Neural progenitor cell (in vitro differentiated cells): ENCODE data around the gene CEL.

Experiments
- EZH2 ChIP-seq: fragments of 200-600 bp; sonication (generic); IDR thresholded peaks from 2 replicates; pipeline ENCODE4 v1.6.1; 2017; ENCODE audit warnings: antibody characterized with exemption, mild to moderate bottlenecking, moderate library complexity
- EZH2phosphoT487 ChIP-seq: fragments of 200-600 bp; sonication (generic); IDR thresholded peaks from 2 replicates; pipeline ENCODE4 v1.6.1; 2017; ENCODE audit warnings: antibody characterized with exemption
- TF ChIP-seq, protein P1 (sequence below): fragments of 200-600 bp; sonication (generic); IDR thresholded peaks from 2 replicates; pipeline ENCODE4 v1.5.1; 2017; ENCODE audit warnings: antibody characterized with exemption, mild to moderate bottlenecking

DNA sequence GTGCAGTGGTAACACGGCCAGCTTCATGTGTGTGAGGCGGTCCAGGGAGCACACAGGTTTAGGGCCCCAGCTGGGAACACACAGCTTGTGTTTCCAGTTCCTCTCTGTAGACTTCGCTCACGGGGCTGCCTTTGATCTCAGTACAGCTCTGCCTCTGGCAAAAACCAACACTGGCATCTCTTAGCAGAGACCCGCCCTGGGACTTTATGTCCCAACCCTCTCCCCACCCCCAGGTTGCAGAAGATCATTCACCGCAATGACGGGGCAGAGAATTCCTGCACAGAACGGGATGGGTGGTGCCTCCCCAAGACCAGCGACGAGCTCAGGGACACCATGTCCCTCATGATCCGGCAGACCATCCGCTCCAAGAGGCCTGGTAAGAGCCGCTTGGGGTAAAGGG, 5.2 kb upstream of the CEL start:
- TF ChIP-seq EZH2 (no peak), EZH2phosphoT487 (no peak)
- TF ChIP-seq, protein P1, sequence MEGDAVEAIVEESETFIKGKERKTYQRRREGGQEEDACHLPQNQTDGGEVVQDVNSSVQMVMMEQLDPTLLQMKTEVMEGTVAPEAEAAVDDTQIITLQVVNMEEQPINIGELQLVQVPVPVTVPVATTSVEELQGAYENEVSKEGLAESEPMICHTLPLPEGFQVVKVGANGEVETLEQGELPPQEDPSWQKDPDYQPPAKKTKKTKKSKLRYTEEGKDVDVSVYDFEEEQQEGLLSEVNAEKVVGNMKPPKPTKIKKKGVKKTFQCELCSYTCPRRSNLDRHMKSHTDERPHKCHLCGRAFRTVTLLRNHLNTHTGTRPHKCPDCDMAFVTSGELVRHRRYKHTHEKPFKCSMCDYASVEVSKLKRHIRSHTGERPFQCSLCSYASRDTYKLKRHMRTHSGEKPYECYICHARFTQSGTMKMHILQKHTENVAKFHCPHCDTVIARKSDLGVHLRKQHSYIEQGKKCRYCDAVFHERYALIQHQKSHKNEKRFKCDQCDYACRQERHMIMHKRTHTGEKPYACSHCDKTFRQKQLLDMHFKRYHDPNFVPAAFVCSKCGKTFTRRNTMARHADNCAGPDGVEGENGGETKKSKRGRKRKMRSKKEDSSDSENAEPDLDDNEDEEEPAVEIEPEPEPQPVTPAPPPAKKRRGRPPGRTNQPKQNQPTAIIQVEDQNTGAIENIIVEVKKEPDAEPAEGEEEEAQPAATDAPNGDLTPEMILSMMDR: no peak
